NT2/D1 (cell line): ENCODE data around the gene INF2.

Experiments used
- SUZ12 ChIP-seq: IDR thresholded peaks from 2 replicates; pipeline ENCODE4 v1.6.1; 2011; ENCODE audit not compliant: insufficient read length, insufficient read depth; ENCODE audit errors: extremely low read depth
- YY1 ChIP-seq: IDR thresholded peaks from 2 replicates; pipeline ENCODE4 v1.6.1; 2011; ENCODE audit not compliant: insufficient read length, insufficient read depth
- ZNF274 ChIP-seq: IDR thresholded peaks from 2 replicates; pipeline ENCODE4 v1.6.1; 2011; ENCODE audit warnings: mild to moderate bottlenecking, low read depth, low read length

GRCh38 chr14:104665114-104665656, 24.2 kb upstream of the INF2 start:
- TF ChIP-seq SUZ12, result no peak
- TF ChIP-seq ZNF274, result no peak
- TF ChIP-seq YY1, result no peak
